HG02571 (cell line): ENCODE measurements around the gene PKNOX1.
"Not testable (repeated sequence)": the region's sequence is repeated elsewhere in the genome, so short reads cannot be mapped to it uniquely, and the experiment has no call there.

Source experiments
- ATAC-seq: cut with Tn5 transposase; IDR thresholded peaks from one replicate; pipeline ENCODE4 v1.9.1; 2021; ENCODE audit warnings: mild to moderate bottlenecking, moderate library complexity; ENCODE audit not compliant: unreplicated experiment

Gene PKNOX1

GRCh38 chr21:43045165-43045875 is 71.0 kb downstream of the PKNOX1 start:
- ATAC-seq: not testable (repeated sequence)

- not testable (repeated sequence) for ATAC-seq
Measured at GRCh38 chr21:43045876-43046821, 71.8 kb downstream of the PKNOX1 start.

- ATAC-seq: not testable (repeated sequence)
Measured at GRCh38 chr21:43053112-43053511, 78.8 kb downstream of the PKNOX1 start.

GRCh38 chr21:43062955-43063664 is 88.7 kb downstream of the PKNOX1 start:
- not testable (repeated sequence) for ATAC-seq

GRCh38 chr21:43064265-43064917 is 90.0 kb downstream of the PKNOX1 start:
- not testable (repeated sequence) for ATAC-seq

- not testable (repeated sequence) for ATAC-seq
Measured at GRCh38 chr21:43065991-43066390, 91.6 kb downstream of the PKNOX1 start.

- ATAC-seq: not testable (repeated sequence)
Measured at GRCh38 chr21:43066690-43067089, 92.3 kb downstream of the PKNOX1 start.

- ATAC-seq: not testable (repeated sequence)
Measured at GRCh38 chr21:43068065-43068464, 93.7 kb downstream of the PKNOX1 start.

GRCh38 chr21:43069682-43070081 is 95.3 kb downstream of the PKNOX1 start:
- ATAC-seq: not testable (repeated sequence)

- ATAC-seq: not testable (repeated sequence)
Measured at GRCh38 chr21:43072742-43073141, 98.4 kb downstream of the PKNOX1 start.

- ATAC-seq: not testable (repeated sequence)
Measured at GRCh38 chr21:43074401-43075169, 100.2 kb downstream of the PKNOX1 start.

- not testable (repeated sequence) for ATAC-seq
Measured at GRCh38 chr21:43075170-43076022, 101.0 kb downstream of the PKNOX1 start, which contains the start of gene CBS. Gene CBS, minus strand, starts transcription at chr21:43075835. Its CDS starts 3,642 bp downstream, at chr21:43072193.

GRCh38 chr21:43076023-43076637 is 101.8 kb downstream of the PKNOX1 start:
- not testable (repeated sequence) for ATAC-seq

- ATAC-seq: not testable (repeated sequence)
Measured at GRCh38 chr21:43076643-43077042, 102.3 kb downstream of the PKNOX1 start.

GRCh38 chr21:43082587-43083300 is 108.4 kb downstream of the PKNOX1 start:
- ATAC-seq: not testable (repeated sequence)
